Right hindlimb (tissue), 1 donor: Measurements from ENCODE around the gene ACOT7.
A peak's percentile ranks its signal among the peaks of the same experiment; 100 is the strongest.

Experiments
- DNase-seq: peaks from one replicate; pipeline ENCODE4 v3.0.0-alpha.2; 2018

Gene ACOT7

GRCh38 chr1:6424000-6424565 lies 30.5 kb upstream of the ACOT7 start:
- no peak for DNase-seq

- DNase-seq: no peak
Observed at GRCh38 chr1:6423321-6423999, 29.9 kb upstream of the ACOT7 start.

DNA sequence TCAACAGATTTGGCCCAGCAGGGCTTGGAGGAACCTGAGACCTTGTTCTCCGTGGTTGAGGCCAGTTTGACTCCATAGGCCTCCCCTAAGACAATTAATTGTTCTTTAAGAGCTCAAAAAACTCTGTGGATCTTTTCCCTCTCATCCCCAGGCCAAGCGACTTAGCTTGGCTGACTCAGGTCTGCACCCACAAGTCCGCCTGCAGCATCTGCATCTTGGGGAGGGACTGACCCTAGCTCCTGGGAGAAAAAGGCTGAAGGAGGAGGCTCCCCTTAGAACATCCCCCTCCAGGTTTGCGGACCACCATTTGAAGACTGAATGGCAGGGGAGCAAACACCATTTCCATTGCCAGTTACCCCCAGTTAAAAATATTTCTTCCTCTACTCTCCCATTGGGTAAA lies 27.7 kb upstream of the ACOT7 start:
- no peak for DNase-seq

DNA sequence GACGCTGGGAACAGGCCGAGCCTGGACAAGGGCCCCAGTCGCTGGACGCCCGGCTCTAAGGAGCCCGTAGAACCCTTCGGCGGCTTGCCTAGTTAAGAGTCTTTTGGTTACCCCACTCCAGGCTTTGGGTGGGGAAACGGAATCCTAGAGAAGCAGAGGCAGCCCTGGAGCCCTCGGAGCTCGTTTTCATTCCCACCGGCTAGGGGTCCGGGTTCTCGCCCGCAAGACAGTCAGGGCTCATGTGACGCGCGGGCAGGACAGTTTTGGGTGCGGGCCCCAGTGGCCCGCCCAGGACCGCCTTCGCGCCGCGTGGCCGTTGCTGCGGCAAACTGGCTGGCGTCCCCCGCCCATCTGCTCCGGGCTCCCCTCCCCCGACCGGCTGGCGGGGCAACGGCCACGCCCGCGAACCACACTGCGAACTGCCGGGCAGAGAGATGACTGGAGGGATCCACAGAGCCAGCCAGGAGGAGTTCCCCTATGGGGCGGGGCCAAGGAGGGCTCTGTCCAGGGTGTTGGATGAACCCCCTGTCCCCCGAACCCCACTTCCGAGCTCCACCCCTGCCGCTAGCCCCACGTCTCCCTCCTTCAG lies 27.0 kb upstream of the ACOT7 start:
- peak; percentile 53 for DNase-seq

- no peak for DNase-seq
Observed at GRCh38 chr1:6419804-6420453, 26.4 kb upstream of the ACOT7 start, which contains the start of gene HES2. TSS of gene HES2 (minus strand) at chr1:6419919. CDS start at chr1:6419820, 99 bp downstream.

DNA sequence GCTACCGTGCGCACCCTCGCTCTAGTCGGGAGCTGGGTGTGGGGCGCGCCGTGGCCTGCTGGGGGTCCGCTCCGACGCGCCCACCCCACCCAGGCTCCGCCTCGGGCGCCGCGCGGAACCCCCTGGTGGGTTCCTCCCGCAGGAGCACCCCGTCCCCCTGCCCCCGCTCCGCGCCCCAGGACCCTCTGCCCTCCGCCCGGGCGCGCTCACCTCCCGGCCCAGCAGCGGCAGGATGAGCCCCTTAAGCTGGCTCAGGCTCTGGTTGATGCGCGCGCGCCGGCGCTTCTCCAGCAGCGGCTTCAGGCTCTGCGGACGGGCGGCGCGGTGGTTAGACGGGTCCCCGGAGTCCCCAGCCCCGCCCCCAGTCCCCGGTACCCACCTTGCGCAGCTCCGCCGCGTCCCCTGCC lies 25.8 kb upstream of the ACOT7 start:
- no peak for DNase-seq

- no peak for DNase-seq
Observed at GRCh38 chr1:6418668-6419396, 25.3 kb upstream of the ACOT7 start.

DNA sequence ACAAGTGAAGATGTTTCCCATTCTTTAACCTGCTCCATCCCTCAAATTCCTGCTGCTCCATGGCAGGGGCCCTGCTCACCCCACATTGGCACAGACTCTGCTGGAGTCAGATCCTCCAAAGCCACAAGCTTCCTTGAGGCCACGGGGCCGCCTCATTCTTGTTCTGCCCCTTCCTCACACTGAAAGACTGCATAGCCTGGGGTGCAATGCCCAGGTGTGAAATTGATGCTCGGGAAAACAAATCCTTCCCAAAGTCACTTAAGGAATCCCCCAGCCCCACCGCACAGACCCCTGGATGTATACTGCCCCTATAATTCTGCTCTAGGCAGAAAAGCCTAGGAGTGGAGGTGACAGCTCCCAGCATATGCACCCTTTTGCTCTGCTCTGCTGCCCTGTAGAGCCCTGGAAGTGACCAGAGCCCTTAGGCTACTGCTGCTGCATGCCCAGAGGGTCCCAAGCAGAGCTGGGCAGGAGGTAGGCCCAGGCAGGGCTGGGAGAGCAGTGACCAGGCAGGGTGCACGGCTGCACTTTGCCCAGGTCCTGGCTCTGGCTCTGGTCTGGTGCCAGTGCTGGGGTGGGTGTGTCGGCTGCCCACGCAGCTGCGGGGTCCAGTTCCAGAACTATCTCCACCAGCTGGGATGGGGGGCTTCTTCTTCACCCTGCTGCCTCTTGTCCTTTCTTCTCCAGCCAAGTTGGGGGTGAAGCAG lies 24.5 kb upstream of the ACOT7 start:
- DNase-seq: no peak

GRCh38 chr1:6416906-6417305 lies 23.3 kb upstream of the ACOT7 start:
- no peak for DNase-seq

DNA sequence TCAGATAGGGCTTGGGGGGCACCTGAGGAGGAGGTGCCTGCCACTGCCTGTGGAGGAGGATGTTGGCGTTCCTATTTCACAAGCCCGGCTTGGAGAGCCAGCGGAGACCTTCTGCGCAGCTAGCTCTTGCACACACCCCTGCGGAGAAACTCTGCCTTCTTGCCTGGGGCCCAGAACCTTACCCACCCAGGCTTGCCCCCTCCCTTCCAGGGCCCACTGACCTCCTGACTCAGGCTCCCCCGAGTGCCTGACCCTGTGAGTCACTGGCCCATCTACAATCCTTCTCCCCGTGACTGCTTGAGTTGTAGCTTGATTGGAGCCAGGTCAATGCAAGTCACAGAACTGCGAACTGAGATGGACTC lies 22.7 kb upstream of the ACOT7 start:
- DNase-seq: no peak

- DNase-seq: no peak
Observed at GRCh38 chr1:6414881-6415626, 21.5 kb upstream of the ACOT7 start.

DNA sequence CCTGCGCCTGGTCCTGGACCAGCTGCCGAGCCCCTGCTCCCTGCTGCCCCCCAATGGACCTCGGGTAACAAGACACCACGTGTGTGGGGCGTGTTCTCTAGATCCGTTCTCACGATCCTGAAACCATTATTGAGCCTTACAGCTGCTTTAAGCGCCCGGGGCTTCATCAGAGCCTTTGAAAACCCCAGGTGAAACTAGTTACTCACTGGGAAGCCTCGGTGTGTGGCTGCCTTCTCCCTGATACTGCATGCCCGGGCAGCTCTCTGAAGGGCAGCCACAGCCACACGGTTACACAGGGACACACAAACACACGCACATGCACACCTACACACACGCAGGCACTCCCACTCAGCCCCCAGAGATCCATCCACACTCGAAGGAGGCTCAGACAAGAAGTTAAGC lies 20.9 kb upstream of the ACOT7 start:
- DNase-seq: no peak

DNA sequence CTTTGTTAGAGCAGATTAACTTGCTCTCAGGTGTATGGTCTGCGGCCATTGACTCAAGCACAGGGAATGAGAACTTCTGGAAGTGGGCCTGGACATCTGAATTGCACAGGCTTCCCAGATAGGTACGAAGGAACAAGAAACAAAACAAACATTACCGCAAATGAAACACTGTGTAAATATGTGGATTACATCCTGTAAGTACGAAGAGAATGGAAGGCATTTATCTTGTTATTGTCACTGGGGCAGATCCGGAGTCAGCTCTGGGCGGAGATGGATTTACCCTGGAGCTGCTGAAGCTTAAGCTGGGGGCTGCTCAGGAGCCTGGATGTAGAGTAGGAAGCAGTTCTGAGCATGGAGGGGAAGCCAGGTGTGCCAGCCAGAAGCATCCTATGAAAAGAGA lies 19.3 kb upstream of the ACOT7 start:
- no peak for DNase-seq

- DNase-seq: no peak
Observed at GRCh38 chr1:6410248-6410893, 16.8 kb upstream of the ACOT7 start.

DNA sequence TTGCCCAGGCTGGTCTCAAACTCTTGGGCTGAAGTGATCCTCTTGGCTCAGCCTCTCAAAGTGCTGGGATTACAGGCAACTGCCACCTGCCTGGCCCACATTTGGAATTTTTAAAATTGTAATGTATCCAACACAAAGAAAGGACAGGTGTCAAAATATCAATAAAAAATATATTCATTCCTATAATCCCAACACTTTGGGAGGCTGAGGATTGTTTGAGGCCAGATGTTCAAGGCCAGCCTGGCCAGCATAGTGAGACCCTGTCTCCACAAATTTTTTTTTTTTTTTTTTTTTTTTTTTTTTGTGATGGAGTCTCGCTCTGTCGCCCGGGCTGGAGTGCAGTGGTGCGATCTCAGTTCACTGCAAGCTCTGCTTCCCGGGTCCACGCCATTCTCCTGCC lies 16.2 kb upstream of the ACOT7 start:
- no peak for DNase-seq

GRCh38 chr1:6409053-6409452 lies 15.5 kb upstream of the ACOT7 start:
- DNase-seq: no peak

DNA sequence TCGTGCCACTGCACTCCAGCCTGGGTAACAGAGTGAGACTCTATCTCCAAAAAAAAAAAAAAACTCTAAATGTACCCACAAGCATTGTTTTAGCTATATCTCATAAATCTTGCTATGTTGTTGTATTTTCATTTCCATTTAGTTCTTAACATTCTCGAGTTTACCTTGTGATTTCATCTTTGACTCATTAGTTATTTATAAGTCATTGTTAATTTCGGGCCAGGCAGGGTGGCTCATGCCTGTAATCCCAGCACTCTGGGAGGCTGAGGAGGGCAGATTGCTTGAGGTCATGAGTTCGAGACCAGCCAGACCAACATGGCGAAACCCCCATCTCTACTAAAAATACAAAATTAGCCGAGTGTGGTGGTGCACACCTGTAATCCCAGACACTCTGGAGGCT lies 14.5 kb upstream of the ACOT7 start:
- no peak for DNase-seq

GRCh38 chr1:6401673-6402072 lies 8.1 kb upstream of the ACOT7 start:
- DNase-seq: no peak

- DNase-seq: no peak
Observed at GRCh38 chr1:6399294-6399693, 5.7 kb upstream of the ACOT7 start.

DNA sequence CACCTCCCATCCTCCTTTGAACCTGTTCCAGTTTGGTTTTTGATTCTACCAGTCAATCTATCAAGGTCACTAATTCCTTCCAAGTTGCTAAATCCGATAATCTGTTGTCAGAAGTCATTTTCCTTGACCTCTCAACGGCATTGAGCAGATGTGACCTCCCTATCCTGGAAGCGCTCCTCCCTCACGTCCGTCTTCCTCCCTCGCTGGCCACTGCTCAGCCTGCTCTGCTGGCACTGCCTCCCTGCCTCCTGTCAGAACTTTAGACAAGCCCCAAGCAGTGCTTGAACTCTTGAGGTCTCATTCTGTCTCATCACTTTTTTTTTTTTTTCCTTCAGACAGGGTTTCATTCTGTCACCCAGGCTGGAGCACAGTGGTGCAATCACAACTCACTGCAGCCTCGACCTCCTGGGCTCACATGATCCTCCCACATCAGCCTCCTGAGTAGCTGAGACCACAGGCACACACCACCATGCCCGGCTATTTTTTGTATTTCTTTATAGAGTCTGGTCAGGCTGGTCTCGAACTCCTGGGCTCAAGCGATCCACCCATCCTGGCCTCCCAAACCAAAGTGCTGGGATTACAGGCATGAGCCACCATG lies 4.4 kb upstream of the ACOT7 start:
- DNase-seq: no peak

GRCh38 chr1:6396998-6397397 lies 3.4 kb upstream of the ACOT7 start:
- no peak for DNase-seq
